H9 (cell line): Measurements from ENCODE around the gene CAB39. TPM values are rescaled to one million over a fixed set of nuclear protein-coding genes. Genes with fewer than 3 reads are reported as not detected.

ENCODE experiments used
- DNase-seq: peaks from one replicate; pipeline ENCODE4 v3.0.0-alpha.2; 2017
- H2AFZ ChIP-seq: one replicate; pipeline ENCODE4 v1.6.1; 2013; ENCODE audit warnings: mild to moderate bottlenecking, low read length, control low read depth, moderate library complexity
- H2AK5ac ChIP-seq: 2 replicates; pipeline ENCODE4 v1.6.1; 2013; ENCODE audit warnings: low read length, control low read depth, mixed read lengths; ENCODE audit not compliant: insufficient read length
- H2BK120ac ChIP-seq: one replicate; pipeline ENCODE4 v1.6.1; 2013; ENCODE audit warnings: low read depth, mild to moderate bottlenecking, low read length, control low read depth, inconsistent platforms; ENCODE audit not compliant: poor library complexity, severe bottlenecking
- H2BK12ac ChIP-seq: 2 replicates; pipeline ENCODE4 v1.6.1; 2013; ENCODE audit warnings: low read length, control low read depth, mixed read lengths, low read depth; ENCODE audit not compliant: insufficient read length
- H2BK15ac ChIP-seq: 2 replicates; pipeline ENCODE4 v1.6.1; 2013; ENCODE audit warnings: low read depth, low read length, control low read depth
- H2BK20ac ChIP-seq: one replicate; pipeline ENCODE4 v1.6.1; 2013; ENCODE audit warnings: low read depth, mild to moderate bottlenecking, low read length, control low read depth, inconsistent platforms; ENCODE audit not compliant: poor library complexity, severe bottlenecking
- H2BK5ac ChIP-seq: 2 replicates; pipeline ENCODE4 v1.6.1; 2013; ENCODE audit warnings: low read length, control low read depth, mixed read lengths; ENCODE audit not compliant: insufficient read length
- H3K14ac ChIP-seq: 2 replicates; pipeline ENCODE4 v1.6.1; 2013; ENCODE audit warnings: low read length, control low read depth; ENCODE audit not compliant: insufficient read depth
- H3K18ac ChIP-seq: 2 replicates; pipeline ENCODE4 v1.6.1; 2013; ENCODE audit warnings: low read depth, mild to moderate bottlenecking, mixed read lengths, low read length, control low read depth; ENCODE audit not compliant: insufficient read length
- H3K23ac ChIP-seq: 2 replicates; pipeline ENCODE4 v1.6.1; 2013; ENCODE audit warnings: low read length, control low read depth, mixed read lengths, low read depth; ENCODE audit not compliant: insufficient read length
- H3K23me2 ChIP-seq: 2 replicates; pipeline ENCODE4 v1.6.1; 2013; ENCODE audit warnings: low read depth, mild to moderate bottlenecking, mixed read lengths, low read length, control low read depth; ENCODE audit not compliant: insufficient read length, poor library complexity, severe bottlenecking
- H3K27ac ChIP-seq: 2 replicates; pipeline ENCODE4 v1.5.1; 2013; ENCODE audit warnings: low read length, control low read depth, mixed read lengths, low read depth; ENCODE audit not compliant: insufficient read length
- H3K27me3 ChIP-seq: 2 replicates; pipeline ENCODE4 v1.6.1; 2013; ENCODE audit warnings: low read length, control low read depth, inconsistent platforms; ENCODE audit not compliant: insufficient read depth
- H3K4ac ChIP-seq: 2 replicates; pipeline ENCODE4 v1.6.1; 2013; ENCODE audit warnings: low read depth, mild to moderate bottlenecking, control low read depth, inconsistent platforms, low read length, moderate library complexity
- H3K4me1 ChIP-seq: 2 replicates; pipeline ENCODE4 v1.6.1; 2013; ENCODE audit warnings: low read length, control low read depth, inconsistent platforms; ENCODE audit not compliant: insufficient read depth
- H3K4me2 ChIP-seq: 2 replicates; pipeline ENCODE4 v1.6.1; 2013; ENCODE audit warnings: low read length, control low read depth, mixed read lengths; ENCODE audit not compliant: insufficient read length, insufficient read depth
- H3K56ac ChIP-seq: 2 replicates; pipeline ENCODE4 v1.6.1; 2013; ENCODE audit warnings: low read depth, mild to moderate bottlenecking, mixed read lengths, low read length, control low read depth; ENCODE audit not compliant: insufficient read length
- H3K79me1 ChIP-seq: 2 replicates; pipeline ENCODE4 v1.6.1; 2013; ENCODE audit warnings: low read depth, mild to moderate bottlenecking, moderate library complexity, low read length, control low read depth, inconsistent platforms; ENCODE audit not compliant: insufficient read depth, poor library complexity, severe bottlenecking
- H3K79me2 ChIP-seq: 2 replicates; pipeline ENCODE4 v1.6.1; 2013; ENCODE audit warnings: low read length, control low read depth, inconsistent platforms; ENCODE audit not compliant: insufficient read depth
- H3K9ac ChIP-seq: 2 replicates; pipeline ENCODE4 v1.6.1; 2013; ENCODE audit warnings: low read length, control low read depth, mixed read lengths; ENCODE audit not compliant: insufficient read length; ENCODE audit errors: extremely low read depth
- H3K9me3 ChIP-seq: one replicate; pipeline ENCODE4 v1.6.1; 2013; ENCODE audit warnings: low read depth, low read length, inconsistent platforms; ENCODE audit not compliant: control insufficient read depth
- H3T11ph ChIP-seq: one replicate; pipeline ENCODE4 v1.6.1; 2013; ENCODE audit warnings: mild to moderate bottlenecking, low read length, control low read depth, inconsistent platforms
- H4K20me1 ChIP-seq: one replicate; pipeline ENCODE4 v1.6.1; 2013; ENCODE audit not compliant: control insufficient read depth, insufficient read length, insufficient read depth
- H4K5ac ChIP-seq: 2 replicates; pipeline ENCODE4 v1.6.1; 2013; ENCODE audit warnings: low read depth, mild to moderate bottlenecking, mixed read lengths, low read length, control low read depth; ENCODE audit not compliant: insufficient read length
- H4K8ac ChIP-seq: replicated peaks from 2 replicates; pipeline ENCODE4 v1.6.1; 2013; ENCODE audit warnings: low read length, control low read depth, mixed read lengths, low read depth; ENCODE audit not compliant: insufficient read length
- H4K91ac ChIP-seq: 2 replicates; pipeline ENCODE4 v1.6.1; 2013; ENCODE audit warnings: low read depth, mild to moderate bottlenecking, moderate library complexity, mixed read lengths, low read length, control low read depth; ENCODE audit not compliant: insufficient read length
- H3K27ac Mint-ChIP-seq, 3 experiments: 2 replicates in 2 of 3; 3 replicates in 1 of 3; pipeline ENCODE4 v1.8.0; 2020 to 2021; ENCODE audit warnings: mixed read lengths in 3 of 3, mild to moderate bottlenecking in 1 of 3, moderate library complexity in 1 of 3
- H3K27me3 Mint-ChIP-seq: 2 replicates; pipeline ENCODE4 v1.8.0; 2021; ENCODE audit warnings: low read depth, mild to moderate bottlenecking, moderate library complexity, mixed read lengths
- H3K36me3 Mint-ChIP-seq, 3 experiments: 2 replicates in 2 of 3; 3 replicates in 1 of 3; pipeline ENCODE4 v1.8.0; 2020 to 2021; ENCODE audit warnings: low read depth in 3 of 3, mixed read lengths in 3 of 3; ENCODE audit not compliant: insufficient read depth in 1 of 3
- H3K4me1 Mint-ChIP-seq, 2 experiments: 2 replicates each; pipeline ENCODE4 v1.8.0; 2020; ENCODE audit warnings: mixed read lengths in 2 of 2
- H3K4me3 Mint-ChIP-seq, 2 experiments: 2 replicates in 1 of 2; 3 replicates in 1 of 2; pipeline ENCODE4 v1.8.0; 2020 to 2021; ENCODE audit warnings: mild to moderate bottlenecking in 2 of 2, mixed read lengths in 2 of 2, moderate library complexity in 1 of 2
- H3K9me3 Mint-ChIP-seq, 2 experiments: 2 replicates in 1 of 2; 3 replicates in 1 of 2; pipeline ENCODE4 v1.8.0; 2020; ENCODE audit warnings: mild to moderate bottlenecking in 2 of 2, mixed read lengths in 2 of 2, moderate library complexity in 1 of 2
- WGBS: extraction: QIAGEN DNeasy Blood & Tissue Kit; methylation state at CpG from one replicate; pipeline ENCODE4 v1.1.7; 2013; ENCODE audit warnings: missing lambda C conversion rate, low lambda C conversion rate, mixed read lengths; ENCODE audit not compliant: insufficient read length; ENCODE audit errors: extremely low coverage; 5-methylcytosine and 5-hydroxymethylcytosine counted together
- total RNA-seq: library from RNA; stranded (reverse); gene quantifications from 2 replicates; pipeline ENCODE4 v1.2.1, GENCODE V29; 2021
- TF ChIP-seq, protein P1 (sequence below): fragments of 200-600 bp; sonication (generic); conservative IDR thresholded peaks from 3 replicates; pipeline ENCODE4 v1.8.0; 2021; ENCODE audit warnings: antibody characterized with exemption, mild to moderate bottlenecking

CAB39 gene
- total RNA-seq, 1 experiment from 2014 or later: 42.7 TPM

DNA sequence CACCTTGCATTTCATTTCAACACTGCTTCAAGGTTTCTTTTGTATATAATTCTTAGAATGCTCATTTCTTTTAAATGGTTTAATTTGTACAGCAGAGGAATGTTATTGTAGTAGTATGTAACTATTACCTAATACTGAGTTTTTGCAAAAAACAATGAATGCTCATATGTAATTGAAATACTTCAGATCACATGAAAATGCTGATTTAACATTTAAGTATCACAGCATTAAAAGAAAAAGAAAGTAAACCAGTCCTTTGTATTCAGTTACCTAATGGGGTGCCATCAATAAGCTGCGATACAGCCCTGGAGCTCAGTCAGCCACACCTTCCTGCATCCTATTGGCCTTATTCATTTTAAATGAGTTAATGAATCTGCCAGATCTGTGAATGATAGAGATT lies 106.8 kb downstream of the CAB39 start:
- Histone ChIP-seq H3K18ac (no peak overlapping the region), H2AFZ (no peak overlapping the region), H3K27ac (no peak overlapping the region), H4K20me1 (no peaks in the 10 kb centered on the region), H2BK120ac (no peak overlapping the region), H4K5ac (no peak overlapping the region), H3T11ph (no peak overlapping the region), H4K91ac (no peak overlapping the region), H3K4me2 (no peak overlapping the region), H3K9me3 (no peaks in the 10 kb centered on the region), H3K79me2 (no peaks in the 10 kb centered on the region), H3K23me2 (no peaks in the 10 kb centered on the region), H3K79me1 (no peaks in the 10 kb centered on the region), H3K9ac (no peak overlapping the region), H4K8ac (no peak overlapping the region), H2AK5ac (no peak overlapping the region), H3K27me3 (no peaks in the 10 kb centered on the region), H2BK15ac (no peak overlapping the region), H3K23ac (no peak overlapping the region), H3K4me1 (no peaks in the 10 kb centered on the region), H2BK12ac (no peak overlapping the region), H3K56ac (no peak overlapping the region), H3K14ac (no peak overlapping the region), H2BK5ac (no peak overlapping the region), H3K4ac (no peak overlapping the region), H2BK20ac (no peak overlapping the region)
- no peak overlapping the region for H3K4me3 Mint-ChIP-seq
- no CpG with 5 or more reads among the region's 1 CpG for WGBS
- no peaks in the 10 kb centered on the region for H3K27me3 Mint-ChIP-seq
- H3K27ac Mint-ChIP-seq: no peak overlapping the region
- DNase-seq: no peak
- H3K4me1 Mint-ChIP-seq: peaks cover 9 to 11% of the 10 kb centered on the region in 2 experiments
- H3K36me3 Mint-ChIP-seq: peaks cover 6 to 23% (median 22%) of the 10 kb centered on the region in 3 experiments; a peak in 6 of 7 replicates
- TF ChIP-seq, protein P1, sequence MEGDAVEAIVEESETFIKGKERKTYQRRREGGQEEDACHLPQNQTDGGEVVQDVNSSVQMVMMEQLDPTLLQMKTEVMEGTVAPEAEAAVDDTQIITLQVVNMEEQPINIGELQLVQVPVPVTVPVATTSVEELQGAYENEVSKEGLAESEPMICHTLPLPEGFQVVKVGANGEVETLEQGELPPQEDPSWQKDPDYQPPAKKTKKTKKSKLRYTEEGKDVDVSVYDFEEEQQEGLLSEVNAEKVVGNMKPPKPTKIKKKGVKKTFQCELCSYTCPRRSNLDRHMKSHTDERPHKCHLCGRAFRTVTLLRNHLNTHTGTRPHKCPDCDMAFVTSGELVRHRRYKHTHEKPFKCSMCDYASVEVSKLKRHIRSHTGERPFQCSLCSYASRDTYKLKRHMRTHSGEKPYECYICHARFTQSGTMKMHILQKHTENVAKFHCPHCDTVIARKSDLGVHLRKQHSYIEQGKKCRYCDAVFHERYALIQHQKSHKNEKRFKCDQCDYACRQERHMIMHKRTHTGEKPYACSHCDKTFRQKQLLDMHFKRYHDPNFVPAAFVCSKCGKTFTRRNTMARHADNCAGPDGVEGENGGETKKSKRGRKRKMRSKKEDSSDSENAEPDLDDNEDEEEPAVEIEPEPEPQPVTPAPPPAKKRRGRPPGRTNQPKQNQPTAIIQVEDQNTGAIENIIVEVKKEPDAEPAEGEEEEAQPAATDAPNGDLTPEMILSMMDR: no peak
- H3K9me3 Mint-ChIP-seq: no peaks in the 10 kb centered on the region; a peak in 1 of 5 replicates
